ENCODE data around the gene GAMT.

Gene GAMT

DNA sequence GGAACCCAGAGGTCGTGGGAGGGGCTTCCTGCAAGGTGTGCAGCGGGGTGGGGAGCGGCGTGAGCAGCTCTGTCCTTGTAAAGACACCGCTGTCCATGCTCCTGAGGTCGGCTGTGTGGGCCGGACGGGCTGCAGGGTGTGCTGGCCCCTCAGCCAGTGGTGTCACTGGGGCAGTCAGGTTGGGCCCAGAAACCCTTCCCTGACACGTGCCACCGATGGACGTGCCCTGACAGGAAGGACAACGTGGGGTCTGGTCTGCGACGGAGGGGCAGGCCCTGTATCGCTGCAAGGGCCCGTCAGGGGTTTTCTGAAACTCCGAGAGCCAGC is 32.7 kb upstream of the GAMT start:
- peaks cover 2 to 58% (median 50%) of the 10 kb centered on the region in 4 experiments for H3K36me3 ChIP-seq (ENCODE audit: control insufficient read depth in 4 of 4, insufficient read depth in 4 of 4, low read length in 3 of 4)
- no peak overlapping the region for H3K4me3 ChIP-seq (ENCODE audit: control insufficient read depth in 1 of 7, extremely low read depth in 1 of 7, insufficient read depth in 4 of 7, low read depth in 2 of 7, low read length in 6 of 7)
- H3K27me3 ChIP-seq (replicated peaks in 2 of 5; ENCODE audit: control insufficient read depth in 4 of 5, insufficient read depth in 5 of 5, low read length in 4 of 5) = no peaks in the 10 kb centered on the region
- WGBS (ENCODE audit: insufficient coverage) = 96% methylated on average over 17 of the region's 17 CpGs
- peaks cover 0 to 7% (median 3%) of the 10 kb centered on the region in 4 experiments for H3K4me1 ChIP-seq (ENCODE audit: control extremely low read depth in 1 of 4, control insufficient read depth in 4 of 4, insufficient read depth in 4 of 4, low read length in 3 of 4)
- no peak overlapping the region for H3K27ac ChIP-seq (ENCODE audit: insufficient read depth in 1 of 2, low read depth in 1 of 2, low read length in 2 of 2, poor library complexity in 1 of 2, severe bottlenecking in 2 of 2)
- CTCF ChIA-PET = interaction anchor here (1.9 kb wide), 1 partner anchor 17 kb away, joined by 6 read pairs; no protein-coding TSS in a partner anchor
- POLR2A ChIA-PET = no interaction called here
- no peaks in the 10 kb centered on the region for H3K9me3 ChIP-seq (ENCODE audit: control extremely low read depth in 1 of 5, control insufficient read depth in 4 of 5, insufficient read depth in 2 of 5, low read depth in 1 of 5, low read length in 4 of 5)
- no peak for DNase-seq

GRCh38 chr19:1433119-1434039 is 32.0 kb upstream of the GAMT start:
- no peak for DNase-seq
- H3K4me1 ChIP-seq (ENCODE audit: control extremely low read depth in 1 of 4, control insufficient read depth in 4 of 4, insufficient read depth in 4 of 4, low read length in 3 of 4) = peaks cover 0 to 5% (median 3%) of the 10 kb centered on the region in 4 experiments
- POLR2A ChIA-PET = interaction anchor here (0.6 kb wide), 1 partner anchor 496 kb away, joined by 4 read pairs; no protein-coding TSS in a partner anchor
- no peaks in the 10 kb centered on the region for H3K27me3 ChIP-seq (replicated peaks in 2 of 5; ENCODE audit: control insufficient read depth in 4 of 5, insufficient read depth in 5 of 5, low read length in 4 of 5)
- no peak overlapping the region for H3K27ac ChIP-seq (ENCODE audit: insufficient read depth in 1 of 2, low read depth in 1 of 2, low read length in 2 of 2, poor library complexity in 1 of 2, severe bottlenecking in 2 of 2)
- H3K9me3 ChIP-seq (ENCODE audit: control extremely low read depth in 1 of 5, control insufficient read depth in 4 of 5, insufficient read depth in 2 of 5, low read depth in 1 of 5, low read length in 4 of 5) = no peaks in the 10 kb centered on the region
- H3K4me3 ChIP-seq (ENCODE audit: control insufficient read depth in 1 of 7, extremely low read depth in 1 of 7, insufficient read depth in 4 of 7, low read depth in 2 of 7, low read length in 6 of 7) = no peak overlapping the region
- 96% methylated on average over 46 of the region's 47 CpGs for WGBS (ENCODE audit: insufficient coverage)
- H3K36me3 ChIP-seq (ENCODE audit: control insufficient read depth in 4 of 4, insufficient read depth in 4 of 4, low read length in 3 of 4) = peaks cover 2 to 64% (median 55%) of the 10 kb centered on the region in 4 experiments
- CTCF ChIA-PET = interaction anchor here (1.9 kb wide), 1 partner anchor 17 kb away, joined by 6 read pairs; no protein-coding TSS in a partner anchor

- WGBS (ENCODE audit: insufficient coverage) = 95% methylated on average over 10 of the region's 16 CpGs
- peaks cover 2 to 73% (median 61%) of the 10 kb centered on the region in 4 experiments for H3K36me3 ChIP-seq (ENCODE audit: control insufficient read depth in 4 of 4, insufficient read depth in 4 of 4, low read length in 3 of 4)
- no peaks in the 10 kb centered on the region for H3K9me3 ChIP-seq (ENCODE audit: control extremely low read depth in 1 of 5, control insufficient read depth in 4 of 5, insufficient read depth in 2 of 5, low read depth in 1 of 5, low read length in 4 of 5)
- DNase-seq = no peak
- ChIA-PET CTCF (interaction anchor here (0.9 to 1.9 kb wide), 2 partner anchors 8 to 16 kb away, joined by 3 to 6 read pairs; no protein-coding TSS in a partner anchor), POLR2A (interaction anchor here (0.6 kb wide), 1 partner anchor 497 kb away, joined by 4 read pairs; no protein-coding TSS in a partner anchor)
- no peak overlapping the region for H3K4me3 ChIP-seq (ENCODE audit: control insufficient read depth in 1 of 7, extremely low read depth in 1 of 7, insufficient read depth in 4 of 7, low read depth in 2 of 7, low read length in 6 of 7)
- no peaks in the 10 kb centered on the region for H3K27me3 ChIP-seq (replicated peaks in 2 of 5; ENCODE audit: control insufficient read depth in 4 of 5, insufficient read depth in 5 of 5, low read length in 4 of 5)
- H3K4me1 ChIP-seq (ENCODE audit: control extremely low read depth in 1 of 4, control insufficient read depth in 4 of 4, insufficient read depth in 4 of 4, low read length in 3 of 4) = no peaks in the 10 kb centered on the region
- H3K27ac ChIP-seq (ENCODE audit: insufficient read depth in 1 of 2, low read depth in 1 of 2, low read length in 2 of 2, poor library complexity in 1 of 2, severe bottlenecking in 2 of 2) = no peak overlapping the region
Measured at GRCh38 chr19:1432507-1432887, 31.2 kb upstream of the GAMT start.

- no peak for DNase-seq
- peaks cover 2 to 79% (median 64%) of the 10 kb centered on the region in 4 experiments for H3K36me3 ChIP-seq (ENCODE audit: control insufficient read depth in 4 of 4, insufficient read depth in 4 of 4, low read length in 3 of 4)
- H3K27me3 ChIP-seq (replicated peaks in 2 of 5; ENCODE audit: control insufficient read depth in 4 of 5, insufficient read depth in 5 of 5, low read length in 4 of 5) = no peaks in the 10 kb centered on the region
- 89% methylated on average over 22 of the region's 24 CpGs for WGBS (ENCODE audit: insufficient coverage)
- ChIA-PET CTCF (interaction anchor here (0.9 to 1.2 kb wide), 2 partner anchors 9 to 15 kb away, joined by 3 to 5 read pairs; no protein-coding TSS in a partner anchor), POLR2A (no interaction called here)
- H3K4me1 ChIP-seq (ENCODE audit: control extremely low read depth in 1 of 4, control insufficient read depth in 4 of 4, insufficient read depth in 4 of 4, low read length in 3 of 4) = no peaks in the 10 kb centered on the region
- H3K4me3 ChIP-seq (ENCODE audit: control insufficient read depth in 1 of 7, extremely low read depth in 1 of 7, insufficient read depth in 4 of 7, low read depth in 2 of 7, low read length in 6 of 7) = no peak overlapping the region
- H3K27ac ChIP-seq (ENCODE audit: insufficient read depth in 1 of 2, low read depth in 1 of 2, low read length in 2 of 2, poor library complexity in 1 of 2, severe bottlenecking in 2 of 2) = no peak overlapping the region
- H3K9me3 ChIP-seq (ENCODE audit: control extremely low read depth in 1 of 5, control insufficient read depth in 4 of 5, insufficient read depth in 2 of 5, low read depth in 1 of 5, low read length in 4 of 5) = no peaks in the 10 kb centered on the region
Measured at GRCh38 chr19:1431759-1432506, 30.6 kb upstream of the GAMT start.

GRCh38 chr19:1430246-1430645 is 28.9 kb upstream of the GAMT start:
- Histone ChIP-seq H3K36me3 (ENCODE audit: control insufficient read depth in 4 of 4, insufficient read depth in 4 of 4, low read length in 3 of 4) (peaks cover 6 to 89% (median 72%) of the 10 kb centered on the region in 4 experiments), H3K27ac (ENCODE audit: insufficient read depth in 1 of 2, low read depth in 1 of 2, low read length in 2 of 2, poor library complexity in 1 of 2, severe bottlenecking in 2 of 2) (no peak overlapping the region), H3K4me1 (ENCODE audit: control extremely low read depth in 1 of 4, control insufficient read depth in 4 of 4, insufficient read depth in 4 of 4, low read length in 3 of 4) (no peaks in the 10 kb centered on the region), H3K9me3 (ENCODE audit: control extremely low read depth in 1 of 5, control insufficient read depth in 4 of 5, insufficient read depth in 2 of 5, low read depth in 1 of 5, low read length in 4 of 5) (no peaks in the 10 kb centered on the region), H3K4me3 (ENCODE audit: control insufficient read depth in 1 of 7, extremely low read depth in 1 of 7, insufficient read depth in 4 of 7, low read depth in 2 of 7, low read length in 6 of 7) (no peak overlapping the region), H3K27me3 (replicated peaks in 2 of 5; ENCODE audit: control insufficient read depth in 4 of 5, insufficient read depth in 5 of 5, low read length in 4 of 5) (no peaks in the 10 kb centered on the region)
- no peak for DNase-seq
- ChIA-PET CTCF (interaction anchor here (0.7 to 1.2 kb wide), 2 partner anchors 11 to 14 kb away, joined by 3 to 5 read pairs; no protein-coding TSS in a partner anchor), POLR2A (no interaction called here)
- 95% methylated on average over 10 of the region's 14 CpGs for WGBS (ENCODE audit: insufficient coverage)

DNA sequence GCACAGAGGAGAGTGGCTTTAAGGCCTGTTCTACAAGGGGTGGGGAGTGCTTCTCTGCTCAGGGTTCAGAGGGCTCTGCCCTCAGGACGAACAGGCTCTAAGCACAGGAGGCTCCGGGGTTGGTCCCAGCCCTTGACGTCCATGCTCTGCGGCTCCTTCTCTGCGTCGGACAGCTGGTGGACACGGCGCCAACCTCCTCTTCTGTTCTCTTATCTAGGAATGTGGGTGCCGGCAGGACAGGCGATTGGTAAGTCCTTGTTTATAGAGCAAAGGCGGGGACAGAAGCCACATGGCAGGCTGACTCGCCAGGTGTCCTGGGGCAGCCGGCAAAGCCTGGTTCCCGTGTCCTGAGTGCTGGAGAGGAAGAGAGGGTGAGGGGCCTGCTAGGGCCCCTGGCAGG is 28.4 kb upstream of the GAMT start:
- ChIA-PET POLR2A (no interaction called here), CTCF (no interaction called here)
- WGBS (ENCODE audit: insufficient coverage) = 95% methylated on average over 13 of the region's 14 CpGs

More for the DNA sequence above, 28.4 kb upstream of the GAMT start:
- H3K27me3 ChIP-seq (replicated peaks in 2 of 5; ENCODE audit: control insufficient read depth in 4 of 5, insufficient read depth in 5 of 5, low read length in 4 of 5) = no peaks in the 10 kb centered on the region
- no peak for DNase-seq
- no peaks in the 10 kb centered on the region for H3K9me3 ChIP-seq (ENCODE audit: control extremely low read depth in 1 of 5, control insufficient read depth in 4 of 5, insufficient read depth in 2 of 5, low read depth in 1 of 5, low read length in 4 of 5)
- no peak overlapping the region for H3K4me3 ChIP-seq (ENCODE audit: control insufficient read depth in 1 of 7, extremely low read depth in 1 of 7, insufficient read depth in 4 of 7, low read depth in 2 of 7, low read length in 6 of 7)
- H3K36me3 ChIP-seq (ENCODE audit: control insufficient read depth in 4 of 4, insufficient read depth in 4 of 4, low read length in 3 of 4) = peaks cover 9 to 91% (median 74%) of the 10 kb centered on the region in 4 experiments
- H3K27ac ChIP-seq (ENCODE audit: insufficient read depth in 1 of 2, low read depth in 1 of 2, low read length in 2 of 2, poor library complexity in 1 of 2, severe bottlenecking in 2 of 2) = peak overlapping the region in 1 of 2 experiments; percentile 16
- H3K4me1 ChIP-seq (ENCODE audit: control extremely low read depth in 1 of 4, control insufficient read depth in 4 of 4, insufficient read depth in 4 of 4, low read length in 3 of 4) = no peaks in the 10 kb centered on the region

All from common myeloid progenitor, CD34-positive (primary cell).